Stimulated activated CD8-positive, alpha-beta memory T cell treated with anti-CD3 and anti-CD28 coated beads, Interleukin-15, amount 100 ng/mL, for 4 hours (primary cell): ENCODE data around the gene CCDC34.
"Not testable (repeated sequence)": the region's sequence is repeated elsewhere in the genome, so short reads cannot be mapped to it uniquely, and the experiment has no call there.

Experiments
- DNase-seq, 2 donors: peaks; one replicate each; pipeline ENCODE4 v3.0.0-alpha.2; 2020; ENCODE audit warnings: low read depth in 2 of 2

Gene CCDC34

DNA sequence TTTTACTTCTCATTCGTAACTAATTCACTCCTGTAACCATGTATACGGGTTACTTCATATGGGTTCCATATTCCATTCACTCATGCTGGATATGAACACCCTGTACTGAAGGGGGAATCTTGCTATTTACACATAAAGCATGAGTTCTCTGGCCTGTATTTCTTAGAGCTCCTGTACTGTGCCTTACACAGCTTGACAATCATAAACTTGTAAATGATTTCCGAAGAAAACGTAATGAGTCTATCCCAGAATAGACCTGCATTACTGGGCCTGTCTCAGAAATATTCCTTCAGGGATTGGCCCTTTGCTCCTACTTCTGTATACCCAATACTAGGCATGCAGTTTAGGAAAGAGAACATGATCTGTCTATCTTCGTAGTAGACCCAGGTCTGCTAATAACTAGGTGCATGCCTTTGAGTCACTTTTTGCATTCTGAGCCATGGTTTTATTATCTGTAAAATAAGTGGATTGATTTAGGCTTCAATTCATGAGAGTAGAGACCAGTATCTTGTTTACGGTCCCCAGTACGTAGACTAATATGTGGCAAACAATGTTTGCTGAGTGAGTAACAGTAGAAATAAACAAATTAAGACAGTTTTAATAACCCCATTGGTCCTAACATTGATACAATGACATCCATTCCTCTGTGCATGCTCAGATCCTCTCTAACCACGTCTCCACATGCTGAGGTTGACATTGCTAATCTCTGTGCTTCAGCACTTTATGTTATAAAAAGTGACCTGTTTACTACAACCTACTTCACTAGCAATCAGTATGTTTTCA is 1.2 kb downstream of the CCDC34 start:
- DNase-seq, result no peak

DNA sequence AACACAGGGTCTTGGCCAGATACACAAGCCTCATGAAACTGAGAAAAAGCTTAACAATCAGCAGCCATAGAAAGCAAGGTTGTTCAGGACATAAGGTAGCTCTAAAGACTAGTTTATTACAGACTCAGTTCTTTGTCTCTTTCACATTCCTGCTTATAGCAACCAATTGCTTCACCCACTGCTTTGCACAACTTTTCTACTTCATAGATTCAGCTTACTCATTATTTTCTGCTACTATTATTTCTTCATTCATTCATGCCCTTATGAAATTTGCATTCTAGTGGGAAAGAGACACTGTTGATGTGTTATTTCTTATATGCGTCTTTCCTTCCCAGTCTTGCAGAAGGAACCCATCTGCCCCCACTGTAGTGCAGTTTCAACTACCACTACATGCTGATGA is 4.7 kb downstream of the CCDC34 start:
- no peak for DNase-seq

- no peak for DNase-seq
Measured at GRCh38 chr11:27357250-27357649, 5.8 kb downstream of the CCDC34 start.

- no peak for DNase-seq
Measured at GRCh38 chr11:27356624-27357222, 6.3 kb downstream of the CCDC34 start.

GRCh38 chr11:27355575-27356104 is 7.4 kb downstream of the CCDC34 start:
- no peak for DNase-seq

DNA sequence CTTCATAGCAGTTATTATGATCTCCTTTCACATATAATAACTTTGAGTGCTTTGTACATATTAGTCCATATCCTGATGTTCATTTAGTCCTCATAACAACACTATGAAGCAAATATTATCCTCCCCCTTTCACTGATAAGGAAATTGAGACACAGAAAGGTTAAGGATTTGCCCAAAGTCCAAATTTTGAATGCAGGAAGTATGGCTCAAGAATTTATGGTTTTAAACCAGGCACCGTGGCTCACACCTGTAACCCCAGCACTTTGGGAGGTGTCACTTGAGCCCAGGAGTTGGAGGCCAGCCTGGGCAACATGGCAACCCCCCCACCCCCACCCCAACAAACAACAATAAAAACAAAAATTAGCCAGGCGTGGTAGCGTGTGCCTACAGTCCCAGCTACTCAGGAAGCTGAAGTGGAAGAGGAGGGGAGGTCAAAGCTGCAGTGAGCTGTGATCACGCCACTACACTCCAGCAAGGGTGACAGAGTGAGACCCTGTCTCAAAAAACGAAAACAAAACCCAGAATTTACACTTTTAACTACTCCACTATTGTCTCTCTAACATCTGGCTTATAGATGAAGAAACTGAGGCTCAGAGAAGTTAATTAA is 8.6 kb downstream of the CCDC34 start:
- DNase-seq, result no peak

GRCh38 chr11:27353593-27354358 is 9.2 kb downstream of the CCDC34 start:
- no peak for DNase-seq

DNA sequence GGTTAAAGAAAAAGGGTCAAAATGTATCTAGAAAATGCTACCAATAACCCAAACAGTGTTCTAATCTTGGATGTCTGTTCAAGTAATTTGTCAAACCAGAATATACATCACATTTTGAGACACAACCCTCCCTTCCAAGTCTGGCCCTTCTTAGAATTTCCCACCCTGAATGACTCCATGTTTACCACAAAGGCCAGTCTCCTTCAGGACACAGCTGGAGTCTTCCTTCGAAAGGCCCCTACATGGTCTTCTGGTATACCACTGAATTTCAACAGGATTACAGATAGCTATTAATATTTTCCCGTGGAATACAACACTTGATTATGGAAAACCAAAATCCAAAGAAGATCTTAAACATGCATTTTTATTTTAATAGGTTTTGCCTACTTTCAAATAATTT is 10.2 kb downstream of the CCDC34 start:
- no peak for DNase-seq

GRCh38 chr11:27350511-27350910 is 12.5 kb downstream of the CCDC34 start:
- DNase-seq, result no peak

GRCh38 chr11:27349919-27350318 is 13.1 kb downstream of the CCDC34 start:
- no peak for DNase-seq

DNA sequence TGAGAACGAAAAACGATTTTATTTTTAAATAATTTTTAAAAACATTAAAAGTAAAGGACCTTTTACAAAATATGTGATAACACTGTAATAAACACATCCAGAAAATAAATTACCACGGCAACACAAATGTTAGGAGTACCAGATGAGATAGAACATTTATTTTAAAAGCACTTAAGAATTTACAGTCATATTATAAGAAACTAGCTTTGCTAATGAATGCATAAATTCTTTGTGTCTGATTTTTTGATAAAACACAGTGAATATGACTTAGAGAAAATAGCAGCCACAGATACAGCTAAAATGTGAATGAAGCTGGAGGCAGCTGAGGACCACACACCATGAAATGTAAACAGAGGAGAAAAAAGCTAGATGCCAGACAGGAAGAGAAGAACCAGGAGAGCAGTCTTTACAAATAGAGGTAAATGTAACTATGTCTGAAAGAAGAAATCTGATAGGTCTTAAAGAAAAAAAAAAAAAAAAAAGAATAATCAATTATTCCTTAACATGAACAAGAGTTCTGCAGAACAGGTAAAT is 14.6 kb downstream of the CCDC34 start:
- DNase-seq, result no peak

DNA sequence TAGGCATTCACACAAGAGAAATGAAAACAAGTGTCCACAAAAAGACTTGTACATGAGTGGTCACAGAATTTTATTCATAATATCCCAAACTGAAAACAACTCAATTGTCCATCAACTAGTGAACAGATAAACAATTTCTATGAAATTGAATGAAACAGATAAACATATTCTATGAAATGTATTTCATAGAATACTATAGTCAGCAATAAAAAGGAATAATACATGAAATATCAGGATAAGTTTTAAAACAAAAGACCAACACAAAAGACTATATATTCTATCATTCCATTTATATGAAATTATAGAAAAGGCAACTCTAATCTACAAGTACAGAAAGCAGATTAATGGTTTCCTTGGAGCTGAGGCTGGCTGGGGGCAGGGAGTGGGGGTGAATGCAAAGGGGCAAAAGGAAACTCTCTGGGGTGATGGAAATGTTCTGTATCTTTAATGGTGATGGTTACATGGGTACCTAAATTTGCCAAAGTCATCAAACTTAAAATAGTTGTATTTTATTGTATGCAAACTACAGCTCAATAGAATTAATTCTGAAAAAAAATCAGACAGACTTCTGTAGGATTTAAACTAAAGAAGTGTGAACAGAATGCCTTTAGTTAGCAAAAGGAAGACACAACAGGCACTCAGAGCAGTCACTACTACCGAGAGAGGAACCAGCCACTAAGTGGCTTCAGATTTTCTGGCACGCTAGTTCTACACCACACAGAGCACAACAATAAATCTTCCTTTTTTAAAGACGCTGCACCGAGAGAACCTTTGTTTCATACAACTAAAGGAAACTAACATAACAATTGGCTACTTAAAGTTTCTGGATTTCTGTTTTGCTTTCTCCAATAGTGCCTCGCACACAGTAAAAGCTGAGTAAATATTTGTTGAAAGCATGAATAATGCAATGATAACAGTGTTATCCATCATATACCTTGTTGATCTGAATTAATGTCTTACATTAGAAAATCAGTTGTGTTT is 15.4 kb downstream of the CCDC34 start:
- no peak for DNase-seq

DNA sequence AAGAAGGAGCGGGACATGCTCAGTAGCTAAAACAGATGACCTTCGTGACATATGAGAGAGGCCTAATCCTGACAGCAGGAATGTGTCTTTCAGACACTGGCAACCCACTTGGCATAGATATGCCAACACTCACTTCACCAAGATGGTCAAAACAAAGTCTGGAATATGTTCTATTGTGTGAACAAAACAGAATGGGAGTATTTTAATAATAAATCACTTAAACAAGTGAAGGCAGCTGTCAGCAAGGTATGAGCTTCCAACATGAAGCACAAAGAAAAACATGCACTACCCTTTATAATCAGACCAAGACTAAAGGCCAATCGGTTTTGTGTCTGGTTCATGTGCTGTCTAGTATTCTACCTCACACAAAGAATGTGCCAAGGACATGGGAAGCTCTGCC is 23.1 kb downstream of the CCDC34 start:
- DNase-seq, result no peak

DNA sequence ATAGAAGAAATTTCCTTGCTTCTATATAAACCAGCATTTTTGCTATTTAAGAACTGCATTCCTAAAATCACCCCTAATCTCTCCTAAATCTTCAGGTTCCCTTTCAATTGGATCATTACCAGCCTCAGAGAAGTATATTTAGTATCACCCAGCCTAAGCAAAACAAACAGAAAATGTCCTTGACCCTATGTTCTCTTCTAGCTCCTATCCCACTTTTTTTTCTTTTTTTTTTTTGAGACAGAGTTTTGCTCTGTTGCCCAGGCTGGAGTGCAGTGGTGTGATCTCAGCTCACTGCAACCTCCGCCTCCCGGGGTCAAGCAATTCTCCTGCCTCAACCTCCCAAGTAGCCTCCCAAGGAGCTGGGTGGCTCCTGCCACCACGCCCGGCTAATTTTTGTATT is 28.3 kb downstream of the CCDC34 start:
- not testable (repeated sequence) for DNase-seq

DNA sequence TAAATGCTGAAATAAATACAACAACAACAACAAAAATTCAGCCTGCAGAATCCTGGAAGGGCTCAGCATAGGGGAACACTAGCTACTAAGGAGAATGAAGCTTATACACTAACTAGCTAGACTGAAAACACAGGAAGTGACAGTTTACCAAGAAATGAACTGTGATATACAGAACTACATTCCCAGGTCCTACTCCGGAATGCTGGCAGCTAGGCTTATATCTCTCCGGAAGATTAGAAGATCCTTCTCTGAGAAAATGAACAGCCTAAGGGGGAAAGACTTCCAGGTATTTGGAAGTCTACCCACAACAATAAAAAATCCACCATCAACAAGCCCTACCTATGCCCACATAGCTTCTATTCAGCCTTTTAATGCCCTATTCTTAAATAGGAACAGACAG is 31.0 kb downstream of the CCDC34 start:
- no peak for DNase-seq

- DNase-seq, result no peak
Measured at GRCh38 chr11:27330633-27331270, 32.3 kb downstream of the CCDC34 start.

DNA sequence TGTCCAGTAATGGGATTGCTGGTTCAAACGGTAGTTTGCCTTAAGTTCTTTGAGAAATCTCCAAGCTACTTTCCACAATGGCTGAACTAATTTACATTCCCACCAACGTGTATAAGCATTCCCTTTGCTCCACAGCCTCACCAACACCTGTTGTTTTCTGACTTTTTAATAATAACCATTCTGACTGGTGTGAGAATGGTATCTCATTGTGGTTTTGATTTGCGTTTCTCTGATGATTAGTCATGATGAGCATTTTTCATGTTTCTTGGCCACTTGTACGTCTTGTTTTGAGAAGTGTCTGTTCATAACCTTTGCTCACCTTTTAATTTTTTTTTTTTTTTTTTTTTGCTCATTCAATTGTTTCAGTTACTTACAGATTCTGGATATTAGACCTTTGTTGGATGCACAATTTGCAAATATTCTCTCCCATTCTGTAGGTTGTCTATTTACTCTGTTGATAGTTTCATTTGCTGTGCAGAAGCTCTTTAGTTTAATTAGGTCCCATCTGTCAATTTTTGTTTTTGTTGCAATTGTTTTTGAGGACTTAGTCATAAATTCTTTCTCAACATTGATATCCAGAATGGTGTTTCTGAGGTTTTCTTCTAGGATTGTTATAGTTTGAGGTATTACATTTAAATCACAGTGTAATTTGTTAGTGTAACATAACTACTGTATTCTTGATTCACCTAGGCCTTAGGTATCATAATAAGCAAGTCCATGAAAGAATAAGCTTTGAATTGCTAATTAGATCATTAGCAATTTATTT is 33.0 kb downstream of the CCDC34 start:
- DNase-seq, result no peak

DNA sequence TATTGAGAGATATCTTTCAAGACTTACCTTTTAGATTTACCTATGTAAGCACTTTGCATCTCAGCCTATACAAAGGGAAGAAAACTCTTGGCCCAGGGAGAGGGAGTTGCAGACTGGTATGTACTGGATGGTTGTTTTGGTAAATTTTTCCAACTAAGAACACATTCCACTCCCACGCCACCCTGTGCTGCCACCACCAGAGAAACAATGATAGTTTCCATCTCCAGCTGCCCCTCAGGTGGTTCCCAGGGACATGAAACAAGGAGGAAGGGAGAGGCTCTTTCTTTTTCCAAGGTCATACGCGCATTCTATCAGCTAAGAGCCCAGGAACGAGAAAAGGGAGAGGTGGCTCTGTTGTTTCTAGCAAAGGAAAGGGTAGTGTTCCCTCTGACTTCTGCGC is 34.4 kb downstream of the CCDC34 start:
- DNase-seq, result no peak

DNA sequence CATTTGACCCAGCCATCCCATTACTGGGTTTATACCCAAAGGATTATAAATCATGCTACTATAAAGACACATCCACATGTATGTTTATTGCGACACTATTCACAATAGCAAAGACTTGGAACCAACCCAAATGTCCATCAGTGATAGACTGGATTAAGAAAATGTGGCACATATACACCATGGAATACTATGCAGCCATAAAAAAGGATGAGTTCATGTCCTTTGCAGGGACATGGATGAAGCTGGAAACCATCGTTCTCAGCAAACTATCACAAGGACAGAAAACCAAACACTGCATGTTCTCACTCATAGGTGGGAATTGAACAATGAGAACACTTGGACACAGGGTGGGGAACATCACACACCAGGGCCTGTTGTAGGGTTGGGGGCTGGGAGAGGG is 36.0 kb downstream of the CCDC34 start:
- DNase-seq, result not testable (repeated sequence)
